Activated CD4-positive, alpha-beta T cell treated with anti-CD3 and anti-CD28 coated beads, Interleukin-2, amount 50 U/mL, for 4 hours (primary cell): ENCODE measurements around the gene GPR152.

Source experiments
- DNase-seq, 2 experiments: peaks; one replicate each; pipeline ENCODE4 v3.0.0-alpha.2; 2020

Gene GPR152, protein sequence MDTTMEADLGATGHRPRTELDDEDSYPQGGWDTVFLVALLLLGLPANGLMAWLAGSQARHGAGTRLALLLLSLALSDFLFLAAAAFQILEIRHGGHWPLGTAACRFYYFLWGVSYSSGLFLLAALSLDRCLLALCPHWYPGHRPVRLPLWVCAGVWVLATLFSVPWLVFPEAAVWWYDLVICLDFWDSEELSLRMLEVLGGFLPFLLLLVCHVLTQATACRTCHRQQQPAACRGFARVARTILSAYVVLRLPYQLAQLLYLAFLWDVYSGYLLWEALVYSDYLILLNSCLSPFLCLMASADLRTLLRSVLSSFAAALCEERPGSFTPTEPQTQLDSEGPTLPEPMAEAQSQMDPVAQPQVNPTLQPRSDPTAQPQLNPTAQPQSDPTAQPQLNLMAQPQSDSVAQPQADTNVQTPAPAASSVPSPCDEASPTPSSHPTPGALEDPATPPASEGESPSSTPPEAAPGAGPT

DNA sequence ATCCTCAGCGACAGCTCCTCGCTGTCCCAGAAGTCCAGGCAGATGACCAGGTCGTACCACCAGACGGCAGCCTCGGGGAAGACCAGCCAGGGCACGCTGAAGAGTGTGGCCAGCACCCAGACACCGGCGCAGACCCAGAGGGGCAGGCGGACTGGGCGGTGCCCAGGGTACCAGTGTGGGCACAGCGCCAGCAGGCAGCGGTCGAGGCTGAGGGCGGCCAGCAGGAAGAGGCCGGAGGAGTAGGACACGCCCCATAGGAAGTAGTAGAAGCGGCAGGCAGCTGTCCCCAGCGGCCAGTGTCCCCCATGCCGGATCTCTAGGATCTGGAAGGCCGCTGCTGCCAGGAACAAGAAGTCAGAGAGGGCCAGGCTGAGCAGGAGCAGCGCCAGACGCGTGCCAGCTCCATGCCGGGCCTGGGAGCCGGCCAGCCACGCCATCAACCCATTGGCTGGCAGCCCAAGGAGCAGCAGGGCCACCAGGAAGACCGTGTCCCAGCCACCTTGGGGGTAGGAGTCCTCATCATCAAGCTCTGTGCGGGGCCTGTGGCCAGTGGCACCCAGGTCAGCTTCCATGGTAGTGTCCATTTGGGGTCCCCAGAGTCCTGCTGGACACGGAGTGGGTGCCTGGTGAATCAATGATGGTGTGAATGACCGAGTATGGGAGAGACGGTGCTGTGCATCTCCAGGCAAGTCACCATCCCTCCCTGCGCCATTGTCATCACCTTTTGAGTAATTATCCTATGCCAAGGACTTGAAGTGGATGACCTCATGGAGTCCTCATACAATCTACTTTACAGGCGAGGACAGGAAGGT lies at the start of gene GPR152:
Gene GPR152 (minus strand): TSS at position 589 of the 812 bp plus-strand sequence. CDS start 5 bp downstream, at position 584.
- no peak for DNase-seq

DNA sequence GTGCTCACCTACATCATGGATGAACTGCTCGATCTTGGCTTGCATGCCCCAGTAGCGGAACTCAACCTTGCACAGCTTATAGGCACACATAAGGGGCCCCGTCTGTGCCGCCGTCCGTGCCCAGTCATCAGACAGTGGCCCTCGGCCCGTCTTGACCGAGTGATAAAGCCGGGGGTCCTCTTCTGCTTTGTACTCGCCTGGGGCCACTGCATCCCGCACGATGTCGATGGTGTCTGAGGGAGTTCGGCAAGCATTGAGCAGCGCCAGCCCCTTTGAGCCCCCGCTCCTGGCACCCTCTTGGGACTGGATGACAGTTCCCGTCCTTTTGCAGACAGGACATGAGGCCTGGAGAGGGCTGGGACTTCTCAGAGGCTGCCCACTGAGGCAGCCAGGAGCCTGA lies 49.3 kb upstream of the GPR152 start:
- no peak for DNase-seq

- no peak for DNase-seq
Measured at GRCh38 chr11:67500831-67501715, 48.5 kb upstream of the GPR152 start.

- no peak for DNase-seq
Measured at GRCh38 chr11:67500484-67500821, 47.9 kb upstream of the GPR152 start.

DNA sequence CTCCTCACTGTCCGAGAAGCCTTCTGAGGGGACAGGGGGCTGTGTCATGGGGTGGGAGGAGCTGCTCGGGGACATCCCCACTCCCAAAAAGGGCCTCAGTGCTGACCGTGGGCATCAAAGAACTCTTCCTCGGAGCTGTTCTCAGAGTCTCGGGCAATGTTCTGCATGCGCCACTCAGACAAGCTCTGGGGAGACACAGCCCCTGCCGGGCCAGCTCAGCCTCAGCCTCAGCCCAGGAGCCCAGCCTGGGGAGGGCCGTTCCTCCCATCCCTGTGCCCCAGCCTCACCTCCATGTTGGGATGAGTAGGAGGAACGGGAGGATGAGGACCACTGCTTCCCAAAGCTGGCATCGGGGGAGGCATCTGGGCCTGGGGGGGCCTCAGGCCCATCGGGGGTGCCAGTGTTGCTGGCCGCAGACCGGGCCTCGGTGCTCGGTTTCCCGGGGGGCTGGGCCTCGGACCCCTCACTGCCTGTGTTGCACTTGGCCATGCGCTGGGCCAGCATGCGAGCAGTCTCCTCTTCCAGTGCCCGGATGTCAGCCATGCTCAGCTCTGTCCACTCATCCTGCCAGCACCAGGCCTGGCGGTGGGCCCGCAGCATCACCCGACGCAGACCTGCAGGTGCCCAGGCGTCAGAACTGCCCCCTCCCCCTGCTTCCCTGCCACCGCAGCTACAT lies 47.4 kb upstream of the GPR152 start:
- no peak for DNase-seq

DNA sequence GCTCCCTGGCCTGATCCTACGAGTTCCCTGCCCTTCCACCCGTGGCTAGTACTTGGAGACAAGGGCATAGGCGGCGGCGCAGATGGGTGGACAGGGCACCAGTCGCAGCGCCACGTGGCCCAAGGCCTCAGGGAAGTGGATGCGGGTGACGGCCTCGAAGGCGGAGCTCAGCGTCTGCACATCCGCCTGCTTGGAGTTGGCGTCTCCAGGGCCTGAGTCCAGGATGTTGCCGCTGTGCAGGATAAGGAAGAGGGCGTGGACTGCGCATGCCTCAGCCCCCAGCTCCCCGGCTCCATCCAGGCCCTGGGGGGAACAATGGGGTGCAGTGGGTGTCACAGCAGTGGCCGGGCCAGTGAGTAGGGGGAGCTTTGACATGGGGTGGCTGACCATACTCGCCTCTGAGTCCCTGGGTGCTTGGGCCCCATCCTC lies 46.0 kb upstream of the GPR152 start:
- no peak for DNase-seq

DNA sequence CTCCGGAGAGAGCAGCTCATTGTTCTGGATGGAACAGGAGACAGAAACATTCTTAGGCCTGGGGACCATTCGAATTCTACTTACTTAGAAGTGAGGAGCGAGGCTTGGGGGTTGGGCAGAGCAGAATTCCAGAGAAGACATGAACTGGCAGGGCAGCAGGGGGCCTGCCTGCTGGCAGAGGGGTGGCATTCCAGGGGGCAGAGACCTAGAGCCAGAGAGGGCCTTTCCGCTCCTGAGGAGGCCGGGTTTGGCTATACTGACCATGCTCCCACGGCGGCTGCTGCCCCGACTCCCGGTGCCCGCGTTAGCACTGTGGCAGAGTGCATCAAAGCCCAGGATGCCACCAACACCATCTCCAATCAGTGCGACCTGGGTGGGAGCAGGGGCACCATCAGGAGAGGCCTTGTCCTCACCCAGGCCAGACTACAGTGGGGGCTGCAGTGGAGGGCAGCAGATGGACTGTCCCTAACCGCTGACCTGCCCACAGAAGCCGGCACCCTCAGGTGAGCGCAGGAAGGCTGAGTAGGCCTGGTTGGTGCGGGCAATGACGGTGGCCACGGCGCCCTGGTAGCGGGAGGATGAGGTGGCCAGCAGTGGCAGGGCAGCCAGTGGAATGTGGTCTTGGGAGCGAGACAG lies 45.2 kb upstream of the GPR152 start:
- DNase-seq, result no peak

- DNase-seq, result no peak
Measured at GRCh38 chr11:67496113-67496512, 43.6 kb upstream of the GPR152 start.

DNA sequence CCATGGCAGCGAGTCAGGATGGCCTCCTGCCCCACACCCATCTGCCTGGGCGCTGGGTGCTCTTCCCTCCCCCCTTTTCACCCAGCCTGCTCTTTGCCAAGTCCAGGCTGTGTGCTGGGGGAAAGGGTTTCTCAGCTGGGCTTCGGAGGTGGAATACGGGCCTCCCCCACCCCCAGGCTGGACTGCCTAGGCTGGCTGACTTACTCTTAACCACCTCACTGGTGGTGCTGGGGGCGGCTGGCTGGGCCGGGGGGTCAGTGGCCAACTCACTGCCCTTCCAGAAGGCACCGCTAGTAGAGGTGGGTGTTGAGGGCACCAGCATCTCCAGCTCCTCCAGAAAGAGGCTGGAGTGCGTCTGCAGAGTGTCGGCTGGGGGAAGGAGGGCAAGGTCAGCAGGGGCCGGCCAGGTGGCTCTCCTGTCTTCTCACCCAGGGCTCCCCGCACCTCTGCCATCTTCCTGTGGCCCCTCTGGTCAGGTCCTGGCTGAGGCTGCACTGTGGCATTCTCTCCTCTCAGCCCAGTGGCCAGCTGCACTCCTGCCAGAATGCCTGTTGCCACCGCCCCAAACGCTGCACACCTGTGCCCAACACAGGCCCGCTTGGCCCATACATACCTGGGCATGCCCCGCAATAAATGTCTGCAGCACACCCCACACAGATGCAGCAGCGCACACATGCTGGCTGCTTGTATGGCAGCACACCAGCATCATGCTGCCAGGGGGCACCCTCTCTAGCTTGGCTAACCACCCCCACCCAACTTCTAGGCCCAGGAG lies 42.9 kb upstream of the GPR152 start:
- DNase-seq, result no peak

- DNase-seq, result no peak
Measured at GRCh38 chr11:67494371-67495233, 42.1 kb upstream of the GPR152 start.

- DNase-seq, result no peak
Measured at GRCh38 chr11:67493548-67494370, 41.2 kb upstream of the GPR152 start.

DNA sequence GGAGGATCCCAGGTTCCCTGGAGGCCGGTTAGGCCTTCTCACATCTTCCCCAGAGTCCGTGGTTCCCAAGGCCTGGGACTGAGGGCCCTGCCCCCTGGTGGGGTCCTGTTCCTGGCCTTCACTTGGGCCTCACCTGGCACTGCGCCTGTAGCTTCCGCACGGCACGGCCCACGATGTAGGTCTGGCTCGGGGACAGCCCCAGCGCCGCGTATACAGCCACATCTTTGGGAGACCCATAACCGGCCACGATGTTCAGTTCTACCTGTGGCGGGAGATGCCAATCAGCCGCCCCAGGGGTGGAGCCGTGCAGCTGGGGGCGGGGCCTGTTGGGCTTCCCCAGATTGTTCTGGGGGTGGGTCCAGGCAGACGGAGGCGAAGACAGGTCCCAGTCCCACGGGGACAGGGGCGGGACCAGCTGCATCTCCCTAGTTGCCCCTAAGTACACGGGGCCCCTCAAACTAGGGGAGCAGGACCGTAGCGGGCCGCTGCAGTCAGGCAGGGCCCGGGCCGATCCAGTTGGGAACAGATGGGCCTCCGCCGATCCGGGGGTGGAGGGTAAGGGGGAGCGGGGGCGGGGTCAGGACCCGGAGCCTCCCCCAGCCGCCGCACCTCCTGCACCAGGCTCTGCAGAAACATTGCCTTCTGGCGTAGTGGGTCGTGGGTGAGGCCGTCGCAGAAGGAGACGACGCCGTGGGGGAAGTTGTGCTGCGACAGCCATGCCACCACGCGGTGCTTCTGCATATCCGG lies 40.4 kb upstream of the GPR152 start:
- no peak for DNase-seq

DNA sequence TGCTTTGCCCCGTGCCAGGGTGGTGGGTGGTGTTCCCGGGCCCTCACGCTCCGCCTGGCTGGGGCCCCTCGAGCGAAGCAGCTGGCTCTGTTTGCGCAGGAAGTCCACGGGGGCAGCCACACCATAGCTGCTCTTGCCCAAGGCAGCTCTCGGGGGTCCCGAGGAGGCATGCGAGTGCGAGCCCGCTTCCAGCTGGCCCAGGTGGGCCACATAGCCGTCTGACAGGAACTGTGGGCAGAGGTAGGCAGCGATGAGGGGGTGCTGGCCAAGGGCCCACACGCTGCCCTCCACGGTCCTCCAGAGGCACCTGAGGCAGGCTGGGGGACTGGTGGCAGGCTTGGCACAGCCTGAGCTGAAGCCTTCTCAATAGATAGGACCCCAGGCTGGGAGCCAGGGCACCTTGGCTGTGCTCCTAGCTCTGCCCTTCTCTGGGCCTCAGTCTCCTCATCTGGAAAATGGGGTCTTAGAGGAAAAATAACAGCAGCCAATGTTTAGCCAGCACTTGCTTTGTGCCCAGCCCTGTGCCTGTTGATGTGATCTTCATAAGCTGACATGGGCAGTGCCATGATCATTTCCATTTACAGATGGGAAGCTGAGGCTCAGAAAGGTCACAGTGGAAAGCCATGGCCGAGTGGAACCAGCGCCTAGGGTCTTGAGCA lies 39.7 kb upstream of the GPR152 start:
- DNase-seq, result no peak

DNA sequence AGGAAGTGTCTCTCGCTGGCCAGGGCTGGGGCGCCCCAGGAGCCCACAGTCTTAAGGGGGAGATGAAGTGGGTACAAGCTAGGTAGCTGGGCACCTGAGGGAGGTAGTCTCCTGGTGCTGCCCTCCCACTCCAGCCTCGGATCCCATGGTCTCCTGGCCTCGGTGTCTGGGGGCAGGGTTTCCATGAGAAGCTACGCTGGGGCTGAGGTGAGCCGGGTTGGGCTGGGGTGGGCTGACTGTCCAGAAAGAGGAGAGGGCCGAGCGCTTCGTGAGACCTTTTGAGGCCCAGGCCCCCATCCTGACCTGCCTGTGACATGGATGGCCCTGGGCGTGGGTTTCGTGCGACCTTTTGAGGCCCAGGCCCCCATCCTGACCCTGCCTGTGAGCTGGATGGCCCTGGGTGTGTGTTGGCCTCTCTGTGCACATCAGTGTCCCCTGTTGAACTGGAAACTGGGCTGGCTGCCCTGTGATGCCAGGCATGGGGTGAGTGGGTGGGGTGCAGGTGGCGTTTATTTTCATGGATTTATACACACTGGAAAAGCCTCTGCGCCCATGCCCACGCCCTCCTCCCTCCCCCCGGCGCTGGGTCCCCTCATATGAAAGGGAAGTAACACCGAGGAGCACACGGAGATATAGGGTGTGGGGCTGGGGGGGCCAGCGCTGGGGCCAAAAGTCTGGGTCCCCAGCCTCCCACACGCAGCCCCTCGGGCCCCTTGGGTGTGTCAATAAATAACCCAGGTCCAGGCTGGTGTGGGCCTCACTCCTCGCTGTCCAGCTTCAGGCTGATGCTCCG lies 38.9 kb upstream of the GPR152 start:
- no peak for DNase-seq

DNA sequence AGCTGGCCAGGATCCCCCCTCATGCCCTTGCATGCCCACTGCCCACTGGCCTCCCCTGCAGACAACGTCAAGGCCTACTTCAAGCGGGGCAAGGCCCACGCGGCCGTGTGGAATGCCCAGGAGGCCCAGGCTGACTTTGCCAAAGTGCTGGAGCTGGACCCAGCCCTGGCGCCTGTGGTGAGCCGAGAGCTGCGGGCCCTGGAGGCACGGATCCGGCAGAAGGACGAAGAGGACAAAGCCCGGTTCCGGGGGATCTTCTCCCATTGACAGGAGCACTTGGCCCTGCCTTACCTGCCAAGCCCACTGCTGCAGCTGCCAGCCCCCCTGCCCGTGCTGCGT lies 38.2 kb upstream of the GPR152 start:
- no peak for DNase-seq

DNA sequence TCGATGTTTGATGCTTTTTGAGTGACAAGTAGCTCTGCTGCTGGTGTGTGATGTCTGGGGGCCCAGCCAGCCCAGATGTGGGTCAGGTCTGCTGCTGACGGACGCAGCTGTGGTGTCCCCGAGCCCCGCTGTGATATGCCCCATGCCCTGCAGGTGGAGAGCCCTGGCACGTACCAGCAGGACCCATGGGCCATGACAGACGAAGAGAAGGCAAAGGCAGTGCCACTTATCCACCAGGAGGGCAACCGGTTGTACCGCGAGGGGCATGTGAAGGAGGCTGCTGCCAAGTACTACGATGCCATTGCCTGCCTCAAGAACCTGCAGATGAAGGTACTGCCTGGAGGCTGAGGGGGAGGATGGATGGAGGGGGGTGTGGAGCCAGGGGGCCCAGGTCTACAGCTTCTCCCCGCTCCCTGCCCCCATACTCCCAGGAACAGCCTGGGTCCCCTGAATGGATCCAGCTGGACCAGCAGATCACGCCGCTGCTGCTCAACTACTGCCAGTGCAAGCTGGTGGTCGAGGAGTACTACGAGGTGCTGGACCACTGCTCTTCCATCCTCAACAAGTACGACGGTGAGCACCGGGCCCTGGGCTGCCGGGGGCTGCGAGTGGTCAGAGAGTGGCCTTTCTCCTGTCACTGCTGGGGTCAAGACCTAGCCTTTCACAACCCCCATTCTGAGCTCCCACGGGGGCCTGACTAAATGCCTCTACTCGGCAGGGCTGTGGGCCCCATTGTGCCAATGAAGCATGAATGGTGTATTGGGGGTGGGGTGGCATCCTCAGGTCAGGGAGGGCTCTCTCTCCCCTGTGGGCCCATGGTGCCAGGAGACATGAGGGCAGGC lies 37.6 kb upstream of the GPR152 start:
- DNase-seq, result no peak
